NCI-H1092 (cell line): ENCODE data around the gene NIPAL3.
"Not testable (repeated sequence)": the region's sequence is repeated elsewhere in the genome, so short reads cannot be mapped to it uniquely, and the experiment has no call there.

Source experiments
- DNase-seq: peaks from one replicate; lab custom pipeline; 2025; lab: John Stamatoyannopoulos, UW

The NIPAL3 gene

DNA sequence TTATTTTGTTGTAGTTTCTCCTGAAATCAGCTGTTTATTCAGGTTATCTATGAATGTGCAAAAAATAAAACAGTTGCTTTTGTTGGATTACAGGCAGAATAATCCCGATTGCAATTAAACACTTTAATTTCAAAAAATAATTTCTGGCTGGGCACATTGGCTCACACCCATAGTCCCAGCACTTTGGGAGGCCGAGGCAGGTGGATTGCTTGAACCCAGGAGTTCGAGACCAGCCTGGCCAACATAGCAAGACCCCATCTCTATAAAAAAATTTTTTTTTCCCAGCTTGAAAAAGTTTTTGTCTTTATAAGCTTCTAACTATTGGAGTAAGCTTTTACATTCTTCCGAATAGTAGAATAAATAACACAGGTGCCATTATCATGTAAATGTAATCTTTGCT lies 102.3 kb downstream of the NIPAL3 start:
- no peak for DNase-seq

DNA sequence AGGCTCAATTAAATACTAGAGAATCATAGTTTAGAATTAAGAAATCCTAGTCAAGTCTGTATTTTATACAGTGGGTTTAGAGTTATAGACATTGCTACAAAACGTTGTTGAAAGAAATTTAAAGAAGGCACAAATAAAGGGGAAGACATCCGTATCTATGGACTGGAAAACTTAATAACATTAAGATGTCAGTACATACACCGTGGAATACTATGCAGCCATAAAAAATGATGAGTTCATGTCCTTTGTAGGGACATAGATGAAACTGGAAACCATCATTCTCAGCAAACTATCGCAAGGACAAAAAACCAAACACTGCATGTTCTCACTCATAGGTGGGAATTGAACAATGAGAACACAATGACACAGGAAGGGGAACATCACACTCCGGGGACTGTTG lies 104.7 kb downstream of the NIPAL3 start:
- DNase-seq, result not testable (repeated sequence)
